Right renal pelvis (tissue), 4 donors: ENCODE data around the gene BRINP3. TPM values are rescaled to one million over a fixed set of nuclear protein-coding genes. Genes with fewer than 3 reads are reported as not detected.
"Not testable (repeated sequence)": the region's sequence is repeated elsewhere in the genome, so short reads cannot be mapped to it uniquely, and the experiment has no call there.

ENCODE experiments used
- DNase-seq, 4 donors: peaks; one replicate each; pipeline ENCODE4 v3.0.0-alpha.2; 2013; ENCODE audit warnings: low read depth in 4 of 4, low spot score in 3 of 4, missing footprints in 1 of 4
- polyA plus RNA-seq, 4 donors: library from polyadenylated mRNA; unstranded; fragments of 120-200 nt; gene quantifications; one replicate each; pipeline ENCODE4 v1.2.1, GENCODE V29; 2013; ENCODE audit not compliant: insufficient read length in 4 of 4

Gene BRINP3
- polyA plus RNA-seq, 4 donors: 4.0 to 8.9 (median 6.0) TPM

DNA sequence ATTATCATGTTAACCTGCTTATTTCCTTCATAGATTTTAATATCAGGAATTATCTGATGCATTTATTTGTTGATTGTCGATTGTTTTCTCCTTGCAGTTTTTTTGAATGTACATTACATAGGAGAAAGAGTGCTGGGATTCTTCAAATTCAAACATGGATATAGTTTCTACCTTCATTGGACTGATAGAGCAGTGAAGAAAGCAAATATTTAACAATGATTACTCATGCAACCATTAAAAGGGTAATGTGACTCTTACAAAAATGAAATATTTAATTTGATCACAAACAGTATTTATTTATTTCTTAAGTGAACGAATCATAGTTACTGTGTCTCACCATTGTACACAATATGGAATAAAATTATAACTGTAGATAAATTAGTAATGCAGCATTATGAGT is 350.9 kb downstream of the BRINP3 start:
- no peak for DNase-seq

GRCh38 chr1:190124068-190124467 is 353.6 kb downstream of the BRINP3 start:
- no peak for DNase-seq

GRCh38 chr1:190120564-190120963 is 357.1 kb downstream of the BRINP3 start:
- not testable (repeated sequence) for DNase-seq

DNA sequence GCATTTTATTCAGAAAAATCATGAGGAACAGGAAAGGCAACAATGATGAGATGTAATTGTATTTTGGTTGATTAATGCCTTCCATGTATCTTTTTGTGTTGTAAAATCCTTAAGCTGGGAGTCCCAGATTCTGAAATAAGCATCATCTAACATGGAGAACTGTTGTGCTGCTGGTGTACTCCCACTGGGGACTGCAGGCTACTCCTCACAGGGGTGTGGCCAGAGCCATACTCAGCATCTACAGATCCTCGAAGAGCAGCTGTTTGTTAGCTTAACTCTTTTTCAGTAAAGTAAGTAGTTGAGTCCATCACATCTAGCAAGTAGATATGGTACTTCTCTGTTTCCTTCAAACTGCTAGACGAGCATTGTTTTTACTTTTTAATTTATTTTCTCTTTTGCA is 358.0 kb downstream of the BRINP3 start:
- no peak for DNase-seq

DNA sequence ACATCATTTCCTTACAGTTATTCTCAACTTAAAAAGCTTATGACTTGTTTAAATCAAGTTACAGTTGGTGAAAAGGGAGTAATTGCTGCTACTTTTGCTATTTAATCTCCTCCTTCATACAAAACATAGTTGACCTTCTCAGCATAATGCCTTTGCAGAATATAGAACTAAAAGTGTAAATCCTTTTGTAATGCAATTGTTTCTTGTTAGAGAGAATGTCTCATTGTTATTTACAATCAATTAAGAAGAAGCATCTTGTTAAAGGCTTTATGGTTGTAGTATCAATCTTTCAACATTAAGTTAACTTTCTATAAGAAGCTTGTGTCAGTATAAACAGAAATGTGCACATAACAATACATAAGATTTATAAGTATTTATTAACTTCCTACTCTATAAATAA is 360.7 kb downstream of the BRINP3 start:
- DNase-seq: no peak

DNA sequence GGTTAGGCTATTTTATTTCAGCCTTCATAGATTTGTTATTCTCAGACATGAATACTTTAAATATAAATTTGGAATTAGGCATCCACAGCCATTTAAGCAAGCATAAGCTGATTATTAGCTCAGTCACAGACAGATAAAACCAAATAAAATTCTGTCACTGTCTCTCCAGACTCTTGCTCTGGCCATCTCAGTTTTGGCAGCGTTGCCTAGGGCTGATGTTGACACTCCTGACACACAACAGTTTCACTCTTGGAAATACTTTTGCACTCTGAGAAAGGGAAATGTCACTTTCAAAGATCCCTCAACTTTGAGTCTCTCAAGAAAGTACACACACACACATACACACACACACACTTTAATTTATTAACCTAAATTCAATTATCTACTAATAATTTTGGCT is 372.7 kb downstream of the BRINP3 start:
- no peak for DNase-seq

GRCh38 chr1:190102757-190103326 is 374.8 kb downstream of the BRINP3 start:
- DNase-seq: no peak

- DNase-seq: no peak
Measured at GRCh38 chr1:190101756-190102155, 375.9 kb downstream of the BRINP3 start.

GRCh38 chr1:190098756-190099155 is 378.9 kb downstream of the BRINP3 start:
- DNase-seq: no peak

GRCh38 chr1:190098107-190098506 is 379.6 kb downstream of the BRINP3 start:
- DNase-seq: no peak

DNA sequence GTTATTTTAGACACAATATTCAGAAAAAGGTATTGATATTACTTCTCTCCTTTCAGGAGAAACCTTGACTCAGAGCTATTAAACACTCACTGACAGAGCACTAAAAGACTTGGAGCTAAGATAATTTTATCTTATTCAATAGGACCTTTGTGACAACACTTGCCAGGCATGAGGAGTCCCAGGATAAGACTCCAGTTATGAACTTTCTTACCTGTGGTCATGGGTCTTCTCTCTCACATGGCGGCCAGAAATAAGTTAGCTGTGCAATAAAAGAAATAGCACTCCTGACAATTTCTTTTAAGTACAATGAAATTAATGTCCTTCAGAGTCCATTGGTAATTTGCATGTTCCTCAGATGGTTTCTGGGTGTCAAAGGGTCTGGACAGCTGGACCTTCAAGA is 382.1 kb downstream of the BRINP3 start:
- no peak for DNase-seq

DNA sequence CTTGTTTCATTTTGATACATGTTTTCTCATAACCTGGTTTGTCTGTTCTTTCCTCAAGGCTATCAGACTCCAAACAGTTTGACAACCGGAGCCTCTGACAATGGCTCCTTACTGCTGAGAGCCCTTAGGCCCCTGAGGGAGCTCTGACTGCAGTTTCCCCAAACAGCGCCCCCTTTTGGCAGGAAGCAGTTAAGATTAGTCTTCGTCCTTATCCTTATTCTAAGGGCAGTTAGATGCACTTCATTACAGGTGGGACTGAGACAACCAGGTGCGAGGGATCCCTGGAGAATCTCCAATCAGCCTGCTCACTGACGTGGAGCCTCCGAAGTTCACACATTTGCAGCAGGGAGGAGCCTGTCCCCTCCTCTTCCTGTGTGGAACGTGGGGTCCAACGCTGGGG is 393.1 kb downstream of the BRINP3 start:
- no peak for DNase-seq

DNA sequence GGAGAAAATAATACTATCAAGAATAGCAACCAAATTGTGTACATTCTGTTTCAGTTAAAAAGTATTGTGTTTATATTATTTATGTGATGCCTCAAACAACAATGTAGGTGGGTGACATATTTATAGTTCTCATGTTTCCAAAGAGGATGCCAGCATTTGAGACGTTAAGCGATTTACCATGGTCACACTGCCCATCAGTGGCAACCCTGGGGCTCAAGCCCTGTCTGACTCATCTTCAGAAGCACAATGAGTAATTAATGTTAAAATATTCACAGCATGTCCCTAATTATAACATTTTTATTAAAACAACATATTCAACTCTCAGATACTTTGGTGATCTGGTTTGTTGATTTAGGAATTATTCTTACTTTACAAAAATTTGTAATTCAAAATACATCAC is 409.4 kb downstream of the BRINP3 start:
- DNase-seq: no peak

- no peak for DNase-seq
Measured at GRCh38 chr1:190067592-190067991, 410.1 kb downstream of the BRINP3 start.

- DNase-seq: no peak
Measured at GRCh38 chr1:190066011-190066410, 411.7 kb downstream of the BRINP3 start.

- DNase-seq: peak in 1 of 4 donors; percentile 2
Measured at GRCh38 chr1:190049314-190049713, 428.4 kb downstream of the BRINP3 start.
